ENCODE measurements around the gene SERF1A.
"Not testable (repeated sequence)": the region's sequence is repeated elsewhere in the genome, so short reads cannot be mapped to it uniquely, and the experiment has no call there.

DNA sequence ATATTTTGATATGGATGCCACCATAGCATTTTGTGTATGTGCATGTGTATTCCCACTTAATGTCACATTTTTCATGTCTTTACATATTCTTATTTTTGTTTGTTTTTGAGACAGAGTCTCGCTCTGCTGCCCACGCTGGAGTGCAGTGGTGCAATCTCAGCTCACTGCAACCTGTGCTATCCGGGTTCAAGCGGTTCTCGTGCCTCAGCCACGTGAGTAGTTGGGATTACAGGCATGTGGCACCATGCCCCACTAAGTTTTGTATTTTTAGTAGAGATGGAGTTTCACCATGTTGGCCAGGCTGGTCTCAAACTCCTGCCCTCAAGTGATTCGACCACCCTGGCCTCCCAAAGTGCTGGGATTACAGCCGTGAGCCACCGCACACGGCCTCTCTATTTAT is 52.6 kb downstream of the SERF1A start:
- TF ChIP-seq, protein P1, sequence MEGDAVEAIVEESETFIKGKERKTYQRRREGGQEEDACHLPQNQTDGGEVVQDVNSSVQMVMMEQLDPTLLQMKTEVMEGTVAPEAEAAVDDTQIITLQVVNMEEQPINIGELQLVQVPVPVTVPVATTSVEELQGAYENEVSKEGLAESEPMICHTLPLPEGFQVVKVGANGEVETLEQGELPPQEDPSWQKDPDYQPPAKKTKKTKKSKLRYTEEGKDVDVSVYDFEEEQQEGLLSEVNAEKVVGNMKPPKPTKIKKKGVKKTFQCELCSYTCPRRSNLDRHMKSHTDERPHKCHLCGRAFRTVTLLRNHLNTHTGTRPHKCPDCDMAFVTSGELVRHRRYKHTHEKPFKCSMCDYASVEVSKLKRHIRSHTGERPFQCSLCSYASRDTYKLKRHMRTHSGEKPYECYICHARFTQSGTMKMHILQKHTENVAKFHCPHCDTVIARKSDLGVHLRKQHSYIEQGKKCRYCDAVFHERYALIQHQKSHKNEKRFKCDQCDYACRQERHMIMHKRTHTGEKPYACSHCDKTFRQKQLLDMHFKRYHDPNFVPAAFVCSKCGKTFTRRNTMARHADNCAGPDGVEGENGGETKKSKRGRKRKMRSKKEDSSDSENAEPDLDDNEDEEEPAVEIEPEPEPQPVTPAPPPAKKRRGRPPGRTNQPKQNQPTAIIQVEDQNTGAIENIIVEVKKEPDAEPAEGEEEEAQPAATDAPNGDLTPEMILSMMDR (conservative IDR thresholded peaks at IDR 0.05) = not testable (repeated sequence)
- TF ChIP-seq ZFX (IDR thresholded peaks at IDR 0.05) = not testable (repeated sequence)

Data from C4-2B (cell line).